Bronchial epithelial cell (primary cell): ENCODE measurements around the gene RPS6KA4. TPM values are rescaled to one million over a fixed set of nuclear protein-coding genes. Genes with fewer than 3 reads are reported as not detected.
"Not testable (repeated sequence)": the region's sequence is repeated elsewhere in the genome, so short reads cannot be mapped to it uniquely, and the experiment has no call there.

Experiments
- DNase-seq: peaks from one replicate; pipeline ENCODE4 v3.0.0-alpha.2; 2010; ENCODE audit warnings: low read depth
- FAIRE-seq: peaks from 2 replicates; lab custom pipeline; 2011; peaks lifted over from hg19 to GRCh38; lab: Jason Lieb, UNC
- H3K27me3 ChIP-seq: 2 replicates; pipeline ENCODE4 v1.5.1; 2011; ENCODE audit warnings: low read length; ENCODE audit not compliant: control insufficient read depth, insufficient read depth
- H3K36me3 ChIP-seq: 2 replicates; pipeline ENCODE4 v1.5.1; 2011; ENCODE audit warnings: low read length; ENCODE audit not compliant: control insufficient read depth, insufficient read depth
- H3K4me3 ChIP-seq: 2 replicates; pipeline ENCODE4 v1.5.1; 2011; ENCODE audit warnings: mild to moderate bottlenecking, low read depth, low read length, control low read depth
- total RNA-seq: library from RNA; depleted of rRNA; stranded (reverse); fragments of >200 nt; gene quantifications from 2 replicates; pipeline ENCODE4 v1.2.1, GENCODE V29; 2014
- TF ChIP-seq, protein P1 (sequence below): IDR thresholded peaks from 2 replicates; pipeline ENCODE4 v1.5.1; 2011; ENCODE audit warnings: mild to moderate bottlenecking, moderate library complexity, low read length, control low read depth, inconsistent platforms; ENCODE audit not compliant: insufficient read depth, severe bottlenecking

RPS6KA4 gene
- total RNA-seq, 1 donor from 2014 or later, result 59.5 TPM

DNA sequence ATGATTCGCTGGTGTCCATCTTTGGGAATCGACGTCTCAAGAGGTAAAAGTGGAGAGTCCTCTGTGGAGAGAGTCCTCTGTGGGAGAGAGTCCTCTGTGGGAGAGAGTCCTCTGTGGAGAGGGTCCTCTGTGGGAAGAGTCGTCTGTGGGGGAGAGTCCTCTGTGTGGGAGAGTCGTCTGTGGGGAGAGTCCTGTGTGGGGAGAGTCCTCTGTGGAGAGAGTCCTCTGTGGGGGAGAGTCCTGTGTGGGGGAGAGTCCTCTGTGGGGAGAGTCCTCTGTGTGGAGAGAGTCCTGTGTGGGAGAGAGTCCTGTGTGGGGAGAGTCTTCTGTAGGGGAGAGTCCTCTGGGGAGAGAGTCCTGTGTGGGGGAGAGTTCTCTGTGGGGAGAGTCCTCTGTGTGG, 37.9 kb upstream of the RPS6KA4 start:
- peak; percentile 55 for FAIRE-seq
- no peaks in the 10 kb centered on the region for H3K27me3 ChIP-seq

DNA sequence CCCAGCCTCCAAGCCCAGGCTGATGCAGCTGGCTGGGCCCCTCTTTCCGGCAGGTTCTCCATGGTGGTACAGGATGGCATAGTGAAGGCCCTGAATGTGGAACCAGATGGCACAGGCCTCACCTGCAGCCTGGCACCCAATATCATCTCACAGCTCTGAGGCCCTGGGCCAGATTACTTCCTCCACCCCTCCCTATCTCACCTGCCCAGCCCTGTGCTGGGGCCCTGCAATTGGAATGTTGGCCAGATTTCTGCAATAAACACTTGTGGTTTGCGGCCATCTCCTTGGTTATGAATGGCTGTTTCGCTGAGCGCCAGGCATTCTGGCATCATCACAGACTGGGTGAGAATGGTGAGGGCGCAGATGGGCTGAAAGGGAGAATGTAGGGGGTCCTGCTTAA, 37.4 kb upstream of the RPS6KA4 start:
- Histone ChIP-seq H3K27me3 (no peaks in the 10 kb centered on the region), H3K4me3 (no peak overlapping the region), H3K36me3 (peaks cover 16% of the 10 kb centered on the region)
- no peak for FAIRE-seq
- TF ChIP-seq, protein P1, sequence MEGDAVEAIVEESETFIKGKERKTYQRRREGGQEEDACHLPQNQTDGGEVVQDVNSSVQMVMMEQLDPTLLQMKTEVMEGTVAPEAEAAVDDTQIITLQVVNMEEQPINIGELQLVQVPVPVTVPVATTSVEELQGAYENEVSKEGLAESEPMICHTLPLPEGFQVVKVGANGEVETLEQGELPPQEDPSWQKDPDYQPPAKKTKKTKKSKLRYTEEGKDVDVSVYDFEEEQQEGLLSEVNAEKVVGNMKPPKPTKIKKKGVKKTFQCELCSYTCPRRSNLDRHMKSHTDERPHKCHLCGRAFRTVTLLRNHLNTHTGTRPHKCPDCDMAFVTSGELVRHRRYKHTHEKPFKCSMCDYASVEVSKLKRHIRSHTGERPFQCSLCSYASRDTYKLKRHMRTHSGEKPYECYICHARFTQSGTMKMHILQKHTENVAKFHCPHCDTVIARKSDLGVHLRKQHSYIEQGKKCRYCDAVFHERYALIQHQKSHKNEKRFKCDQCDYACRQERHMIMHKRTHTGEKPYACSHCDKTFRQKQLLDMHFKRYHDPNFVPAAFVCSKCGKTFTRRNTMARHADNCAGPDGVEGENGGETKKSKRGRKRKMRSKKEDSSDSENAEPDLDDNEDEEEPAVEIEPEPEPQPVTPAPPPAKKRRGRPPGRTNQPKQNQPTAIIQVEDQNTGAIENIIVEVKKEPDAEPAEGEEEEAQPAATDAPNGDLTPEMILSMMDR, result no peak
- peak; percentile 83 for DNase-seq

More for the DNA sequence above, 37.9 kb upstream of the RPS6KA4 start:
- H3K4me3 ChIP-seq, result no peak overlapping the region
- H3K36me3 ChIP-seq, result peaks cover 17% of the 10 kb centered on the region
- TF ChIP-seq, protein P1, result no peak
- no peak for DNase-seq

DNA sequence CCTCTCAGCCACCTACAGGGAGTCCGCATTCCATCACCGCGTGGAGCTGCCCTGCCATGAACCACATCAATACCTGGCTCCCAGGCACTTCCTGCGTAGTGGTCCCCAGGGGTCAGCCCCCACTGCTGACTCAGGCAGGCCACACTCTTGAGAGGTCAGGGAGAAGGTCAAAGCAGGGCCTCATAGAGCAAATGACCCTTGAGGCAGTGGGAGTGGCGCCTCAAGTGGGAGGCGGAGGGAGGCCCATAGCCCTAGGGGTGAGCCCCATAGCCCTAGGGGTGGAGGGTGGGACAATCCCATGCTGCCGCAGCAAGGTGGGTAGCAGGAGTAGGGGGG, 36.1 kb upstream of the RPS6KA4 start:
- TF ChIP-seq, protein P1, result no peak
- Histone ChIP-seq H3K27me3 (no peaks in the 10 kb centered on the region), H3K36me3 (peaks cover 16% of the 10 kb centered on the region), H3K4me3 (no peak overlapping the region)
- DNase-seq, result no peak
- FAIRE-seq, result no peak

DNA sequence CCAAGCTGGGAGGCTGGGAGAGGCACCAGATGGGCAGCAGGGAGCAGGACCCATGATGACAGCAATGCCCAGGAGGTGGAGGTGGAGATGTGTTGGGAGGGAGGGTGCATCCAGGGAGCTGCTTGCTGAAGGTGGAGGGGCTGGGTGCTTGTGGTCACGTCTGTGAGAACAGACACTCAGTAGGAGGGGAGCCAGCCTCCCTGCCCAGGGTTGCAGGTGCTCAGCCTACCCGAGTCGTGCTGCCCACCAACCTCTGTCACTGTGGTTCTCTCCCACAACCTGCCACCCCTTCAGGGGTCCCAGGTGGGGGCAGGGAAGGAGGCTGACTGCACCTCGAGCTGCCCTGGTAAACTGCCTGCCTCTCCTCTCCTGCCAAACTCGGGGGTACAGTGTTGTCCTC, 35.6 kb upstream of the RPS6KA4 start:
- TF ChIP-seq, protein P1, result no peak
- FAIRE-seq (no peak), DNase-seq (no peak)
- Histone ChIP-seq H3K27me3 (no peaks in the 10 kb centered on the region), H3K4me3 (no peak overlapping the region), H3K36me3 (peaks cover 16% of the 10 kb centered on the region)

DNA sequence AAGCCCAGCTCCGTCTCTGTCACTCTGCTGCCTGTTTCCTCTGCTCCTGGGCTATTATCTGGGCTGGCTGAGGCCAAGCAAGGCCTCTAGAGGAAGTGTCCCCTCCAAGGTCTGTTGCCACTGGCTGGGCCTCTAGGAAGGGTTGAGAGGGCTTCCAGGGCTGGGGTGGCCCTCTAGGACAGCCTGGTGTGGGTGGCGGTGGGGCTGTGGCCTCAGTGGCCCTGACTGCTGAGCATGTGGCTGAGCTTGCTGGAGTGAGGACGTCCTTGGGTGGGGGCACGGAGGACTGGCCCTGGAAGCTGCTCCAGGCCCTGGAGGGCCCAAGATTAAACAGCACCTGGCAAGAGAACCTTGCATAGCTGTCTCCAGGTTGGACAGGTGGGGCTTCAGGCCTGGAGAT, 35.0 kb upstream of the RPS6KA4 start:
- not testable (repeated sequence) for H3K27me3 ChIP-seq, DNase-seq, FAIRE-seq, H3K4me3 ChIP-seq
- H3K36me3 ChIP-seq, result peaks cover 16% of the 10 kb centered on the region

DNA sequence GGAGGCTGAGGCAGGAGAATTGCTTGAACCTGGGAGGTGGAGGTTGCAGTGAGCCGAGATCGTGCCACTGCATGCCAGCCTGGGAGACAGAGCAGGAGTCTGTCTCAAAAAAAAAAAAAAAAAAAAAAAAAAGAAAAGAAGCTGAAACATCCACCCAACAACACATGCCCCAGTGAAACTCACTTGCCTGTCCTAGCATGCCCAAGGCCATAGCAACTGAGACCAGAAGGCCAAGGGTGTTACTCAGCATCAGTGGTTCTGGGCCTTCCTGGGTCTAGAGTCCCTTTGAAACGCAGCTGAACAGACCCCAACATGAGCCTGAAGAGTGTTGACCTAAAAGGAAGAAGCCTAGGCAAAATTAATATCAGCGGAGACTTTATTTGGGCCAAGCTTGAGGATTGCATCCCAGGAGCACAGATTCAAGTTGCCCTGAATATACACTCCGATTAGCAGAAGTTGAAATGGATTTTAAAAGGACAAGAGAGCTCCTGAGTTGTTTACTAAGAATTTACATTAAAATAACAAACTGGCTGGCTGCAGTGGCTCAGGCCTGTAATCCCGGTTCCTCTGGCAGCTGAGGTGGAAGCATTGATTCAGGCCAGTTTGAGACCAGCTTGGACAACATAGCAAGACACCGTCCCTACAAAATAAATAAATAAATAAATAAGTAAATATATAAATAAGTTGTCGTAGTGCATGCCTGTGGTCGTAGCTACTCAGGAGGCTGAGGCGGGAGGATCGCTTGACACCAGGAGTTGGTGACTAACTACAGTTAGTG, 34.1 kb upstream of the RPS6KA4 start:
- TF ChIP-seq, protein P1, result no peak
- FAIRE-seq (no peak), DNase-seq (peak; percentile 97)
- Histone ChIP-seq H3K36me3 (peaks cover 12% of the 10 kb centered on the region), H3K27me3 (no peaks in the 10 kb centered on the region), H3K4me3 (no peak overlapping the region)
